ENCODE measurements around the gene LARGE2.

LARGE2 gene

GRCh38 chr11:45906096-45906682 lies 16.3 kb upstream of the LARGE2 start:
- Histone ChIP-seq H4K20me1 (ENCODE audit: control insufficient read depth, insufficient read depth, low read depth, low read length) (no peaks in the 10 kb centered on the region), H3K4me3 (ENCODE audit: low read length) (no peak overlapping the region), H3K9me3 (ENCODE audit: control insufficient read depth, insufficient read depth, low read length) (no peaks in the 10 kb centered on the region), H3K27me3 (ENCODE audit: control insufficient read depth, low read length) (peaks cover 7% of the 10 kb centered on the region), H3F3A (ENCODE audit: control insufficient read depth, insufficient read depth) (no peaks in the 10 kb centered on the region), H3K36me3 (ENCODE audit: control insufficient read depth, low read length) (peaks cover 13% of the 10 kb centered on the region; the same call in 1 of the 2 replicates), H3K4me1 (ENCODE audit: control insufficient read depth, low read length) (peaks cover 7% of the 10 kb centered on the region), H3K9me2 (replicated peaks; ENCODE audit: control insufficient read depth, low read length) (no peaks in the 10 kb centered on the region), H3K4me2 (ENCODE audit: low read length) (no peak overlapping the region), H3K27ac (ENCODE audit: low read depth, low read length) (no peak overlapping the region), H3K79me2 (ENCODE audit: control insufficient read depth, low read length) (no peaks in the 10 kb centered on the region)
- TF ChIP-seq EZH2phosphoT487 (IDR thresholded peaks at IDR 0.05; ENCODE audit: borderline replicate concordance, low read length) (no peak), CTCF (IDR thresholded peaks at IDR 0.05; ENCODE audit: low read depth, low read length, poor library complexity, severe bottlenecking) (no peak)

GRCh38 chr11:45906965-45907611 lies 15.4 kb upstream of the LARGE2 start, which contains the start of gene FREY1:
Gene FREY1, minus strand, starts transcription at chr11:45907271. Its CDS starts 26 bp downstream, at chr11:45907245.
- H3K27me3 ChIP-seq (ENCODE audit: control insufficient read depth, low read length) = no peaks in the 10 kb centered on the region; the same call in 1 of the 2 replicates
- TF ChIP-seq EZH2phosphoT487 (IDR thresholded peaks at IDR 0.05; ENCODE audit: borderline replicate concordance, low read length) (no peak), CTCF (IDR thresholded peaks at IDR 0.05; ENCODE audit: low read depth, low read length, poor library complexity, severe bottlenecking) (no peak)
- H3K4me2 ChIP-seq (ENCODE audit: low read length) = no peak within 1 kb of the TSS
- H3K4me1 ChIP-seq (ENCODE audit: control insufficient read depth, low read length) = peaks cover 7% of the 10 kb centered on the region
- H3K4me3 ChIP-seq (ENCODE audit: low read length) = no peak within 1 kb of the TSS
- no peaks in the 10 kb centered on the region for H4K20me1 ChIP-seq (ENCODE audit: control insufficient read depth, insufficient read depth, low read depth, low read length)
- peaks cover 13% of the 10 kb centered on the region; the same call in 1 of the 2 replicates for H3K36me3 ChIP-seq (ENCODE audit: control insufficient read depth, low read length)
- no peaks in the 10 kb centered on the region for H3K79me2 ChIP-seq (ENCODE audit: control insufficient read depth, low read length)
- no peak within 1 kb of the TSS for H3K27ac ChIP-seq (ENCODE audit: low read depth, low read length)
- no peaks in the 10 kb centered on the region for H3F3A ChIP-seq (ENCODE audit: control insufficient read depth, insufficient read depth)
- H3K9me3 ChIP-seq (ENCODE audit: control insufficient read depth, insufficient read depth, low read length) = no peaks in the 10 kb centered on the region
- H3K9me2 ChIP-seq (replicated peaks; ENCODE audit: control insufficient read depth, low read length) = no peaks in the 10 kb centered on the region

- H3K27me3 ChIP-seq (ENCODE audit: control insufficient read depth, low read length) = no peaks in the 10 kb centered on the region
- no peak overlapping the region for H3K4me3 ChIP-seq (ENCODE audit: low read length)
- H3K4me2 ChIP-seq (ENCODE audit: low read length) = no peak overlapping the region
- no peaks in the 10 kb centered on the region for H3K9me2 ChIP-seq (replicated peaks; ENCODE audit: control insufficient read depth, low read length)
- H3K4me1 ChIP-seq (ENCODE audit: control insufficient read depth, low read length) = peaks cover 7% of the 10 kb centered on the region
- H3K36me3 ChIP-seq (ENCODE audit: control insufficient read depth, low read length) = peaks cover 14% of the 10 kb centered on the region; the same call in 1 of the 2 replicates
- H3K79me2 ChIP-seq (ENCODE audit: control insufficient read depth, low read length) = no peaks in the 10 kb centered on the region
- no peak overlapping the region for H3K27ac ChIP-seq (ENCODE audit: low read depth, low read length)
- H4K20me1 ChIP-seq (ENCODE audit: control insufficient read depth, insufficient read depth, low read depth, low read length) = no peaks in the 10 kb centered on the region
- no peaks in the 10 kb centered on the region for H3K9me3 ChIP-seq (ENCODE audit: control insufficient read depth, insufficient read depth, low read length)
- TF ChIP-seq EZH2phosphoT487 (IDR thresholded peaks at IDR 0.05; ENCODE audit: borderline replicate concordance, low read length) (no peak), CTCF (IDR thresholded peaks at IDR 0.05; ENCODE audit: low read depth, low read length, poor library complexity, severe bottlenecking) (no peak)
- H3F3A ChIP-seq (ENCODE audit: control insufficient read depth, insufficient read depth) = no peaks in the 10 kb centered on the region
Observed at GRCh38 chr11:45907911-45908370, 14.5 kb upstream of the LARGE2 start.

Data from DOHH2 (cell line).